ENCODE data around the gene ASCL2.

DNA sequence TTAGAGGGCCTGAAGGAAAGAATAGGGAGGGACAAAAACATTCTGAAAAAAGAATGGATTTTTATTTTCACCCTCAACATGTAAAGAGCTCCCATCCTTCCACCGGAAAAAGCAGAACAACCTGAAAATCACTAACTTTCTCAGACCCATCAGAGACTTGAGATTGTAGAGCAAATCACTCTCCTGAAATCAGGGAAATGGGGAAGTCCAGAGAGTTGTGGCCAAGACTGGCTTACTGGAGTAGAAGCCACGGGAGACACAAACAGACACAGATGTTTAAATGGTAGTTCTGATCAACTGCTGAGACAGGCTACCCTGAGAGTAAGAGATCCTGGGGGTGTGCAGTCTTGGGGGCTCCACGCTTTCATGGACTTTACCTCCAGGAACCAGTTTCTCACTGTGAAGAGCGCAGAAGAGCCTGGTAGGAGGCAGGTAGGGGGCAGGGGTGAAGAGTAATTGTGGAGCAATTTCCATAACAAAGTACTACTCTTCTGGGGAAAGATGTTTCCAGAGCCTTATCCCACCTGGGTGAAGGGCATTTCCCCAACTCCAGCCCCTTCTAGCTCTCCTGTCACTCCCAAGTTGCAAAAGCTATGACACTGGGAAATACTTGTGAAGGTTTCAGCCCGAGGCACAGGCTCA lies 47.1 kb downstream of the ASCL2 start:
- no peak for TF ChIP-seq POLR2A (IDR thresholded peaks at IDR 0.05)
- TF ChIP-seq, protein P1, sequence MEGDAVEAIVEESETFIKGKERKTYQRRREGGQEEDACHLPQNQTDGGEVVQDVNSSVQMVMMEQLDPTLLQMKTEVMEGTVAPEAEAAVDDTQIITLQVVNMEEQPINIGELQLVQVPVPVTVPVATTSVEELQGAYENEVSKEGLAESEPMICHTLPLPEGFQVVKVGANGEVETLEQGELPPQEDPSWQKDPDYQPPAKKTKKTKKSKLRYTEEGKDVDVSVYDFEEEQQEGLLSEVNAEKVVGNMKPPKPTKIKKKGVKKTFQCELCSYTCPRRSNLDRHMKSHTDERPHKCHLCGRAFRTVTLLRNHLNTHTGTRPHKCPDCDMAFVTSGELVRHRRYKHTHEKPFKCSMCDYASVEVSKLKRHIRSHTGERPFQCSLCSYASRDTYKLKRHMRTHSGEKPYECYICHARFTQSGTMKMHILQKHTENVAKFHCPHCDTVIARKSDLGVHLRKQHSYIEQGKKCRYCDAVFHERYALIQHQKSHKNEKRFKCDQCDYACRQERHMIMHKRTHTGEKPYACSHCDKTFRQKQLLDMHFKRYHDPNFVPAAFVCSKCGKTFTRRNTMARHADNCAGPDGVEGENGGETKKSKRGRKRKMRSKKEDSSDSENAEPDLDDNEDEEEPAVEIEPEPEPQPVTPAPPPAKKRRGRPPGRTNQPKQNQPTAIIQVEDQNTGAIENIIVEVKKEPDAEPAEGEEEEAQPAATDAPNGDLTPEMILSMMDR (IDR thresholded peaks at IDR 0.05): no peak

Measured in uterus (tissue), 2 donors.